CD14-positive monocyte (primary cell): ENCODE data around the gene ITPKB. TPM values are rescaled to one million over a fixed set of nuclear protein-coding genes. Genes with fewer than 3 reads are reported as not detected.

Experiments used
- DNase-seq, 3 donors: peaks; one replicate each; pipeline ENCODE4 v3.0.0-alpha.2; 2011 to 2022
- H2AFZ ChIP-seq: 2 replicates; pipeline ENCODE4 v1.6.0; 2012; ENCODE audit warnings: mild to moderate bottlenecking, low read depth, low read length, inconsistent platforms; ENCODE audit not compliant: insufficient read depth, poor library complexity, severe bottlenecking
- H3K27ac ChIP-seq, 2 donors: 1 replicate in 1 of 2; 2 replicates in 1 of 2; pipeline ENCODE4 v1.5.1; 2012 to 2013; ENCODE audit warnings: low read length in 2 of 2, control low read depth in 1 of 2, inconsistent platforms in 1 of 2, low read depth in 1 of 2, mild to moderate bottlenecking in 1 of 2
- H3K27me3 ChIP-seq, 2 donors: one replicate each; pipeline versions ENCODE4 v1.6.0 to v1.6.1; 2011 to 2013; ENCODE audit warnings: low read length in 2 of 2; ENCODE audit not compliant: control insufficient read depth in 2 of 2, insufficient read depth in 2 of 2
- H3K36me3 ChIP-seq, 2 donors: replicated peaks in 1 of 2; 1 replicate in 1 of 2; 2 replicates in 1 of 2; pipeline versions ENCODE4 v1.5.1 to v1.6.1; 2012 to 2013; ENCODE audit warnings: low read length in 2 of 2, control low read depth in 1 of 2, inconsistent platforms in 1 of 2, mild to moderate bottlenecking in 1 of 2; ENCODE audit not compliant: insufficient read depth in 2 of 2, control insufficient read depth in 1 of 2
- H3K4me1 ChIP-seq, 2 donors: 1 replicate in 1 of 2; 2 replicates in 1 of 2; pipeline versions ENCODE4 v1.5.1 to v1.6.1; 2012 to 2013; ENCODE audit warnings: low read length in 2 of 2, control low read depth in 1 of 2, inconsistent platforms in 1 of 2, mild to moderate bottlenecking in 1 of 2, moderate library complexity in 1 of 2; ENCODE audit not compliant: insufficient read depth in 2 of 2, control insufficient read depth in 1 of 2
- H3K4me2 ChIP-seq: replicated peaks from 2 replicates; pipeline ENCODE3; 2012; ENCODE audit warnings: low read length, moderate library complexity, mild to moderate bottlenecking; ENCODE audit not compliant: poor library complexity, severe bottlenecking; ENCODE audit errors: extremely low read depth
- H3K4me3 ChIP-seq, 3 experiments: fragments of 200-600 bp in 1 of 3; sonication (generic) in 1 of 3; replicated peaks in 1 of 3; 1 replicate in 2 of 3; 2 replicates in 1 of 3; pipeline ENCODE4 v1.5.1; 2011 to 2013; ENCODE audit warnings: low read length in 3 of 3, mild to moderate bottlenecking in 3 of 3, control low read depth in 2 of 3, low read depth in 2 of 3, inconsistent platforms in 1 of 3, moderate library complexity in 1 of 3
- H3K79me2 ChIP-seq: 2 replicates; pipeline ENCODE4 v1.6.0; 2012; ENCODE audit warnings: mild to moderate bottlenecking, control low read depth, inconsistent platforms, low read length, moderate library complexity; ENCODE audit not compliant: insufficient read depth
- H3K9ac ChIP-seq: 2 replicates; pipeline ENCODE4 v1.6.0; 2017; ENCODE audit warnings: low read length, mild to moderate bottlenecking; ENCODE audit not compliant: insufficient read depth, poor library complexity, severe bottlenecking
- H3K9me3 ChIP-seq, 2 donors: replicated peaks in 1 of 2; 1 replicate in 1 of 2; 2 replicates in 1 of 2; pipeline versions ENCODE4 v1.5.1 to v1.6.1; 2012 to 2013; ENCODE audit warnings: low read length in 2 of 2, control low read depth in 1 of 2; ENCODE audit not compliant: control insufficient read depth in 1 of 2, insufficient read depth in 1 of 2
- H4K20me1 ChIP-seq: 2 replicates; pipeline ENCODE4 v1.6.0; 2012; ENCODE audit warnings: mild to moderate bottlenecking, low read length, control low read depth, moderate library complexity; ENCODE audit not compliant: insufficient read depth
- H3K27ac Mint-ChIP-seq, 7 donors: one replicate each; pipeline ENCODE4 v1.8.0; 2020; ENCODE audit warnings: mild to moderate bottlenecking in 7 of 7, mixed read lengths in 7 of 7, moderate library complexity in 6 of 7, inconsistent platforms in 2 of 7
- H3K27me3 Mint-ChIP-seq, 3 donors: one replicate each; pipeline ENCODE4 v1.8.0; 2021 to 2022; ENCODE audit warnings: low read depth in 3 of 3, mild to moderate bottlenecking in 3 of 3, mixed read lengths in 3 of 3, moderate library complexity in 3 of 3, inconsistent platforms in 1 of 3
- H3K36me3 Mint-ChIP-seq, 2 donors: one replicate each; pipeline ENCODE4 v1.8.0; 2020; ENCODE audit warnings: mixed read lengths in 2 of 2, inconsistent platforms in 1 of 2, mild to moderate bottlenecking in 1 of 2
- H3K4me1 Mint-ChIP-seq: one replicate; pipeline ENCODE4 v1.8.0; 2020; ENCODE audit warnings: mild to moderate bottlenecking, mixed read lengths
- H3K4me3 Mint-ChIP-seq, 2 donors: one replicate each; pipeline ENCODE4 v1.8.0; 2020; ENCODE audit warnings: mild to moderate bottlenecking in 2 of 2, mixed read lengths in 2 of 2, moderate library complexity in 1 of 2
- H3K9me3 Mint-ChIP-seq, 7 donors: one replicate each; pipeline ENCODE4 v1.8.0; 2020 to 2022; ENCODE audit warnings: mixed read lengths in 7 of 7, mild to moderate bottlenecking in 6 of 7, moderate library complexity in 6 of 7, inconsistent platforms in 2 of 7
- WGBS: methylation state at CpG from one replicate; pipeline ENCODE4 v1.1.5; 2013; ENCODE audit warnings: missing lambda C conversion rate; ENCODE audit not compliant: insufficient coverage; 5-methylcytosine and 5-hydroxymethylcytosine counted together
- intact Hi-C, 2 donors: fragments of 100-400 bp; cut with micrococcal nuclease; formaldehyde crosslinking; loops; one replicate each; pipeline versions ENCODE4 v1.15.0 to v1.15.1; 2023
- polyA plus RNA-seq, 3 donors: library from polyadenylated mRNA; depleted of rRNA in 1 of 3; unstranded in 2 of 3; stranded (reverse) in 1 of 3; fragments of 300-500 nt in 2 of 3; fragments of >200 nt in 1 of 3; fragmentation: Illumina TruSeq in 2 of 3; gene quantifications; 1 replicate in 2 of 3; 2 replicates in 1 of 3; pipeline ENCODE4 v1.2.3, GENCODE V29; 2012 to 2021
- TF ChIP-seq, protein P1 (sequence below): fragments of 200-600 bp; IDR thresholded peaks from one replicate; pipeline ENCODE4 v1.8.0; 2022; ENCODE audit warnings: antibody characterized with exemption, mild to moderate bottlenecking

ITPKB gene
- polyA plus RNA-seq, 3 donors, result 7.3 to 14.4 (median 10.2) TPM

DNA sequence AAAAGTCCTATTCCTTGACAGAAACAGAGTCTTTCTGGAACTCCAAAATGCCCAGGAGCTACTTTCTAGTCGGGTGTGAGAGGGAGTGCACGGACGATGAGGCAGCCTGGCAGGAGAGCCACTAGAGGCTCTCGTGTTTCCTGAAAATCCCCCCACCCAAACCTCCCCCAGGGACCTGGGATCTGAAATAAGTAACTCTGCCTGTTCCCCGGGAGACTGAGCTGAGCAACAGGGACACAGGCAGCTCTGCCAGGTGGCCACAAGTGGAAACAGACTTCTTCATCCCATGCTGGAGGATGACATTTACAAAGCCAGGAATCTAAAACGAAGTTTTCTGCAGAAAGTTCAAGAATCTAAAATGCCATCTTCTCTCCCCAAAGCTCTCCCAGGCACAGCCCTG lies 77.1 kb downstream of the ITPKB start:
- H3K4me1 ChIP-seq, result peaks cover 54 to 65% of the 10 kb centered on the region in 2 donors
- no peaks in the 10 kb centered on the region for H3K27me3 ChIP-seq
- peak overlapping the region; percentile 24 for H3K4me2 ChIP-seq
- DNase-seq, result no peak
- H3K4me1 Mint-ChIP-seq, result peaks cover 74% of the 10 kb centered on the region
- H3K27ac Mint-ChIP-seq, result peak overlapping the region; percentile 97 to 100 (median 99)
- H3K27ac ChIP-seq, result peak overlapping the region; percentile 96 to 98
- no peaks in the 10 kb centered on the region for H4K20me1 ChIP-seq
- peaks cover 0 to 3% of the 10 kb centered on the region in 2 donors for H3K36me3 ChIP-seq
- peak overlapping the region; percentile 73 for H3K9ac ChIP-seq
- H3K79me2 ChIP-seq, result peaks cover 77% of the 10 kb centered on the region
- peaks cover 43 to 54% of the 10 kb centered on the region in 2 donors for H3K36me3 Mint-ChIP-seq
- no peaks in the 10 kb centered on the region for H3K9me3 ChIP-seq
- H2AFZ ChIP-seq, result no peak overlapping the region
- H3K4me3 Mint-ChIP-seq, result peak overlapping the region in 1 of 2 donors; percentile 31
- no peak overlapping the region for H3K4me3 ChIP-seq
- peaks cover 0 to 5% (median 3%) of the 10 kb centered on the region in 3 donors for H3K27me3 Mint-ChIP-seq
- peaks cover 0 to 2% (median 0%) of the 10 kb centered on the region in 7 donors for H3K9me3 Mint-ChIP-seq
- intact Hi-C loops, result no loop called here
- 100% methylated on average over 1 of the region's 6 CpGs for WGBS
- TF ChIP-seq, protein P1, sequence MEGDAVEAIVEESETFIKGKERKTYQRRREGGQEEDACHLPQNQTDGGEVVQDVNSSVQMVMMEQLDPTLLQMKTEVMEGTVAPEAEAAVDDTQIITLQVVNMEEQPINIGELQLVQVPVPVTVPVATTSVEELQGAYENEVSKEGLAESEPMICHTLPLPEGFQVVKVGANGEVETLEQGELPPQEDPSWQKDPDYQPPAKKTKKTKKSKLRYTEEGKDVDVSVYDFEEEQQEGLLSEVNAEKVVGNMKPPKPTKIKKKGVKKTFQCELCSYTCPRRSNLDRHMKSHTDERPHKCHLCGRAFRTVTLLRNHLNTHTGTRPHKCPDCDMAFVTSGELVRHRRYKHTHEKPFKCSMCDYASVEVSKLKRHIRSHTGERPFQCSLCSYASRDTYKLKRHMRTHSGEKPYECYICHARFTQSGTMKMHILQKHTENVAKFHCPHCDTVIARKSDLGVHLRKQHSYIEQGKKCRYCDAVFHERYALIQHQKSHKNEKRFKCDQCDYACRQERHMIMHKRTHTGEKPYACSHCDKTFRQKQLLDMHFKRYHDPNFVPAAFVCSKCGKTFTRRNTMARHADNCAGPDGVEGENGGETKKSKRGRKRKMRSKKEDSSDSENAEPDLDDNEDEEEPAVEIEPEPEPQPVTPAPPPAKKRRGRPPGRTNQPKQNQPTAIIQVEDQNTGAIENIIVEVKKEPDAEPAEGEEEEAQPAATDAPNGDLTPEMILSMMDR, result no peak

DNA sequence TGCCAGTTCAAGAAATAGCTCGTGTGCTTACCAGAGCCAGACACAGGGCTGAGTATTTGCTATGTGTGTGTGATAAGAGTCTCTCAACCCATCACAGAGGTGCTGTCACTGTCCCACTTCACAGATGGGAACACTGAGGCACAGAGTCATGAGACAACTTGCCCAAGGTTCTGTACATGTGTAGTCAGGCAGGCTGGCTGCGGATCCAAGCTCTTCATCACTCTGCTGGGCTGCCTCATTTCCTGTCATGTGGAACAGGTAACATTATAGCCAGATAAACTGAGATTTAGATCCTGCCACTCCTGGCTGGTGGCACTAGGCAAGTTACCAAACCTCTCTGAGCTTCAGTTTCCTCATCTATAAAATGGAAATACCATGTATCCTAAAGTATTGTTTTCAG lies 77.8 kb downstream of the ITPKB start:
- intact Hi-C loops, result no loop called here
- 50% methylated on average over 2 of the region's 2 CpGs for WGBS
- Histone ChIP-seq H3K36me3 (peaks cover 0 to 3% of the 10 kb centered on the region in 2 donors), H3K4me2 (no peak overlapping the region), H3K4me3 (no peak overlapping the region), H3K79me2 (peaks cover 75% of the 10 kb centered on the region), H3K4me1 (peaks cover 56 to 69% of the 10 kb centered on the region in 2 donors), H2AFZ (no peak overlapping the region), H3K9me3 (no peaks in the 10 kb centered on the region), H3K27ac (peak overlapping the region; percentile 72 to 96), H4K20me1 (no peaks in the 10 kb centered on the region), H3K27me3 (no peaks in the 10 kb centered on the region), H3K9ac (no peak overlapping the region)
- peaks cover 75% of the 10 kb centered on the region for H3K4me1 Mint-ChIP-seq
- H3K36me3 Mint-ChIP-seq, result peaks cover 45 to 58% of the 10 kb centered on the region in 2 donors
- H3K27me3 Mint-ChIP-seq, result peaks cover 0 to 5% (median 1%) of the 10 kb centered on the region in 3 donors
- TF ChIP-seq, protein P1, result no peak
- no peak overlapping the region for H3K4me3 Mint-ChIP-seq
- DNase-seq, result peak in 1 of 3 donors; percentile 41
- H3K27ac Mint-ChIP-seq, result peak overlapping the region; percentile 97 to 100 (median 99)
- H3K9me3 Mint-ChIP-seq, result peaks cover 0 to 2% (median 0%) of the 10 kb centered on the region in 7 donors
